Measurements from ENCODE around the gene ACTBL2.

Gene ACTBL2

GRCh38 chr5:57441557-57441956 lies 41.1 kb downstream of the ACTBL2 start:
- TF ChIP-seq CTCF (IDR thresholded peaks at IDR 0.05) = no peak

DNA sequence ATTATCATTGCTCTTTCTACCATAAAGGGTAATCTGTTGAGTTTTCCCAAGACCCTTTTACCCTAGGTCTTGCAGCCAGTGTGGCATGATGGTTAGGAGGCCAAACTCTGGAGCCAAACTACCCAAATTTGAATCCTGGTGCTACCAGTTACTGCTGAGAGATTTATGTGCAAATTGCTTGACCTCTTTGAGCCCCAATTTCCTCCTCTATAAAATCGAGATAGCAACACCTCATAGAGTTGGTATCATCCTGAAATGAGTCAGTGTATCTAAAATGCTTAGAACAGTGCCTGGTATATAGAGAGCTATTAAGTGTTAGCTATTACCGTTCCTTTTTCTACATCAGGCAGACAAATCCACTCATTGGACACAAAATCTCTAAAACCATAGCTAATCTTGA lies 43.0 kb downstream of the ACTBL2 start:
- no peak for TF ChIP-seq CTCF (IDR thresholded peaks at IDR 0.05)

GRCh38 chr5:57437976-57438805 lies 44.4 kb downstream of the ACTBL2 start:
- TF ChIP-seq CTCF (IDR thresholded peaks at IDR 0.05) = no peak

DNA sequence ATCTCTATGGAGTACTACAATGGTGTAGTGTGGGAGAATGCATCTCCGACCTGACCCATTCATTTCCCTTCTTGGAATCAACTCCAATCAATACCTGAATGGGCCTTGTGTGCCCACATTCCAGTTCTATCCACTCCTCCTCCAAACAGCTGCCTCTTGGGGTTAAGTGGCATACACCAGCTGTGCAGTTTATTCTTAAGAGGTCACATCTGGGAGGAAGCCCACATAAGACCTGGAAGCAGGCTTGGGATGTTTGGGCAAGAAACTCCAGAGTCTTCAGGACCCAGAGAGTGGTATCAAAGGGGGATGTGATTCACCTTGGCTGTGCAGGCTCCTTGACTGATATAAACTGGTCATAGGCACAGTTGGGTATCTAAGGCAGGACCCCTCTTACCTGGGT lies 46.0 kb downstream of the ACTBL2 start:
- TF ChIP-seq CTCF (IDR thresholded peaks at IDR 0.05) = no peak

GRCh38 chr5:57435701-57436134 lies 46.9 kb downstream of the ACTBL2 start:
- TF ChIP-seq CTCF (IDR thresholded peaks at IDR 0.05) = no peak

GRCh38 chr5:57434683-57435082 lies 47.9 kb downstream of the ACTBL2 start:
- TF ChIP-seq CTCF (IDR thresholded peaks at IDR 0.05) = no peak

GRCh38 chr5:57434227-57434640 lies 48.4 kb downstream of the ACTBL2 start:
- TF ChIP-seq CTCF (IDR thresholded peaks at IDR 0.05) = no peak

Measured in LNCAP (cell line).